ENCODE results near the gene KRTAP9-6.
"Not testable (repeated sequence)": the region's sequence is repeated elsewhere in the genome, so short reads cannot be mapped to it uniquely, and the experiment has no call there.

KRTAP9-6 gene

DNA sequence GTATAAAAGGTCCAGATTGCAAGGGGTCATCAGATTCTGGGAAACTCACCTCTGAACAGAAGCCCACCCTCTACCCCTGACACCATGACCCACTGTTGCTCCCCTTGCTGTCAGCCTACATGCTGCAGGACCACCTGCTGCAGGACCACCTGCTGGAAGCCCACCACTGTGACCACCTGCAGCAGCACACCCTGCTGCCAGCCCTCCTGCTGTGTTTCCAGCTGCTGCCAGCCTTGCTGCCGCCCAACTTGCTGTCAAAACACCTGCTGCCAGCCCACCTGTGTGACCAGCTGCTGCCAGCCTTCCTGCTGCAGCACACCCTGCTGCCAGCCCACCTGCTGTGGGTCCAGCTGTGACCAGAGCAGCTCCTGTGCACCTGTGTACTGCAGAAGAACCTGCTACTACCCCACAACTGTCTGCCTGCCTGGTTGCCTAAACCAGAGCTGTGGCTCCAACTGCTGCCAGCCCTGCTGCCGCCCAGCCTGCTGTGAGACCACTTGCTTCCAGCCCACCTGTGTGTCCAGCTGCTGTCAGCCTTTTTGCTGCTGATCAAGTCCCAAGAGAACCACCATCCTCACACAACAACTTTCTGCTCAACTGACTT lies 15.4 kb upstream of the KRTAP9-6 start, which contains the start of gene KRTAP9-4:
TSS of gene KRTAP9-4 (plus strand) at position 51 of the 604 bp plus-strand sequence. CDS start at position 85, 34 bp downstream.
- not testable (repeated sequence) for H3K18ac ChIP-seq (ENCODE audit: low read length); H3K27ac ChIP-seq (ENCODE audit: low read depth, low read length); H3K4ac ChIP-seq (ENCODE audit: low read depth, low read length); H4K8ac ChIP-seq (ENCODE audit: low read depth, low read length); H3K36me3 ChIP-seq (ENCODE audit: control insufficient read depth, insufficient read depth, low read length); H3K56ac ChIP-seq (ENCODE audit: low read length); H3K79me2 ChIP-seq (ENCODE audit: control insufficient read depth, insufficient read depth, low read length); H2BK5ac ChIP-seq (ENCODE audit: low read length); H3K4me2 ChIP-seq (ENCODE audit: low read length); H3K79me1 ChIP-seq (ENCODE audit: low read length); H3K23ac ChIP-seq (ENCODE audit: low read length); H3K4me1 ChIP-seq (ENCODE audit: control insufficient read depth, low read depth, low read length); H2BK15ac ChIP-seq (replicated peaks; ENCODE audit: low read depth); H2BK120ac ChIP-seq (ENCODE audit: low read depth, low read length); H3K4me3 ChIP-seq (ENCODE audit: low read length); H2AK5ac ChIP-seq (ENCODE audit: low read length); H3K27me3 ChIP-seq (ENCODE audit: insufficient read depth, low read length, poor library complexity); H4K5ac ChIP-seq (ENCODE audit: low read length); DNase-seq; H3K9ac ChIP-seq (ENCODE audit: low read length)
- WGBS (ENCODE audit: extremely low coverage, insufficient coverage, low lambda C conversion rate) = no CpG with 5 or more reads among the region's 2 CpGs

DNA sequence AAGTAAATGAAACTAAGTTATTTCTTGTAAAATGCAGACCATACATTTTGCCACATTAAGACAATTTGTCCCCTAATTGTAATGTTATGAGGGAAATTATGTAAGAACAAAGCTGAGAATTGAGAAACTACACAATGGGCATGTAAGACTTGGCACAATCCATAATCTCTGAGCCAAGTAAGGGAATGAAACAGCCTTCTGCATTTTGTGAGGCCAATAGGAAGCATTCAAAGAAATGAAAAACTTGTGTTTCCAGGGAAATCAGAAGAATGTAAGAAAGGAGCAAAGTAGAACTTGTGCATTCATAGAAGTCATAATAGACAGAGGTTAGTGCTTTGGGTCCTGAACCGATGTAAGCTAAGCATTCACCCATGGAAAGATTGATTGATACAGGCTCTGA lies 13.9 kb upstream of the KRTAP9-6 start:
- no peak overlapping the region for H3K27ac ChIP-seq (ENCODE audit: low read depth, low read length)
- H3K4me2 ChIP-seq (ENCODE audit: low read length) = no peak overlapping the region
- WGBS (ENCODE audit: extremely low coverage, insufficient coverage, low lambda C conversion rate) = no CpG with 5 or more reads among the region's 1 CpG
- H3K23ac ChIP-seq (ENCODE audit: low read length) = no peak overlapping the region
- no peaks in the 10 kb centered on the region for H3K79me1 ChIP-seq (ENCODE audit: low read length)
- no peak overlapping the region for H2AK5ac ChIP-seq (ENCODE audit: low read length)
- H3K56ac ChIP-seq (ENCODE audit: low read length) = no peak overlapping the region
- H2BK120ac ChIP-seq (ENCODE audit: low read depth, low read length) = no peak overlapping the region
- no peak overlapping the region for H3K9ac ChIP-seq (ENCODE audit: low read length)
- no peaks in the 10 kb centered on the region for H3K36me3 ChIP-seq (ENCODE audit: control insufficient read depth, insufficient read depth, low read length)
- H3K27me3 ChIP-seq (ENCODE audit: insufficient read depth, low read length, poor library complexity) = no peaks in the 10 kb centered on the region
- no peaks in the 10 kb centered on the region for H3K79me2 ChIP-seq (ENCODE audit: control insufficient read depth, insufficient read depth, low read length)
- no peak overlapping the region for H2BK15ac ChIP-seq (replicated peaks; ENCODE audit: low read depth)
- no peak overlapping the region for H4K8ac ChIP-seq (ENCODE audit: low read depth, low read length)
- no peak overlapping the region for H2BK5ac ChIP-seq (ENCODE audit: low read length)
- no peak overlapping the region for H3K4me3 ChIP-seq (ENCODE audit: low read length)
- H3K4ac ChIP-seq (ENCODE audit: low read depth, low read length) = no peak overlapping the region
- H3K18ac ChIP-seq (ENCODE audit: low read length) = no peak overlapping the region
- H4K5ac ChIP-seq (ENCODE audit: low read length) = no peak overlapping the region
- no peak for DNase-seq
- H3K4me1 ChIP-seq (ENCODE audit: control insufficient read depth, low read depth, low read length) = no peaks in the 10 kb centered on the region

DNA sequence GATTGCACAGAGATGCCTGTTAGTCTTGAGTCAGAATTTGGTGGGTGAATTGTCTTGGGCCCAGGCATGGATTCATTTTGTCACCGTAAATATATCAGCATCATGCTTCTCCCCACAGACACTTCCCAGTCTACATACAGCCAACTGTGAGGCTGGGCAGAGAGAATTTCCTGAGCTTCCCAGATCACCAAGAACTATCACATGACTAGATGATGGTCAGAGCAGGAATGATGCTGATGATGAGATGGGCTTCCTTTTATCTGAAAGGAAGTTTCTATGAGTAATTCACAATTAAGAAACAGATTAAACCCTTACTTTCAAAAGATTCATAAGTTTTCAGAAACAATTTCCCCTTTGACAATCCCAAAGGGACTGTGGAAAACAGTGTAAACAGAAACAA lies 10.3 kb upstream of the KRTAP9-6 start:
- H2BK120ac ChIP-seq (ENCODE audit: low read depth, low read length) = no peak overlapping the region
- H3K4me3 ChIP-seq (ENCODE audit: low read length) = no peak overlapping the region
- no peaks in the 10 kb centered on the region for H3K79me2 ChIP-seq (ENCODE audit: control insufficient read depth, insufficient read depth, low read length)
- H2BK5ac ChIP-seq (ENCODE audit: low read length) = no peak overlapping the region
- no peak overlapping the region for H3K56ac ChIP-seq (ENCODE audit: low read length)
- H4K5ac ChIP-seq (ENCODE audit: low read length) = no peak overlapping the region
- H3K27ac ChIP-seq (ENCODE audit: low read depth, low read length) = no peak overlapping the region
- no CpG with 5 or more reads among the region's 1 CpG for WGBS (ENCODE audit: extremely low coverage, insufficient coverage, low lambda C conversion rate)
- no peak overlapping the region for H3K18ac ChIP-seq (ENCODE audit: low read length)
- DNase-seq = no peak
- no peak overlapping the region for H3K4ac ChIP-seq (ENCODE audit: low read depth, low read length)
- no peaks in the 10 kb centered on the region for H3K27me3 ChIP-seq (ENCODE audit: insufficient read depth, low read length, poor library complexity)
- H3K4me2 ChIP-seq (ENCODE audit: low read length) = no peak overlapping the region
- no peak overlapping the region for H2BK15ac ChIP-seq (replicated peaks; ENCODE audit: low read depth)
- H4K8ac ChIP-seq (ENCODE audit: low read depth, low read length) = no peak overlapping the region
- H3K36me3 ChIP-seq (ENCODE audit: control insufficient read depth, insufficient read depth, low read length) = no peaks in the 10 kb centered on the region
- no peak overlapping the region for H3K9ac ChIP-seq (ENCODE audit: low read length)
- no peaks in the 10 kb centered on the region for H3K4me1 ChIP-seq (ENCODE audit: control insufficient read depth, low read depth, low read length)
- H3K79me1 ChIP-seq (ENCODE audit: low read length) = no peaks in the 10 kb centered on the region
- no peak overlapping the region for H3K23ac ChIP-seq (ENCODE audit: low read length)
- H2AK5ac ChIP-seq (ENCODE audit: low read length) = no peak overlapping the region

DNA sequence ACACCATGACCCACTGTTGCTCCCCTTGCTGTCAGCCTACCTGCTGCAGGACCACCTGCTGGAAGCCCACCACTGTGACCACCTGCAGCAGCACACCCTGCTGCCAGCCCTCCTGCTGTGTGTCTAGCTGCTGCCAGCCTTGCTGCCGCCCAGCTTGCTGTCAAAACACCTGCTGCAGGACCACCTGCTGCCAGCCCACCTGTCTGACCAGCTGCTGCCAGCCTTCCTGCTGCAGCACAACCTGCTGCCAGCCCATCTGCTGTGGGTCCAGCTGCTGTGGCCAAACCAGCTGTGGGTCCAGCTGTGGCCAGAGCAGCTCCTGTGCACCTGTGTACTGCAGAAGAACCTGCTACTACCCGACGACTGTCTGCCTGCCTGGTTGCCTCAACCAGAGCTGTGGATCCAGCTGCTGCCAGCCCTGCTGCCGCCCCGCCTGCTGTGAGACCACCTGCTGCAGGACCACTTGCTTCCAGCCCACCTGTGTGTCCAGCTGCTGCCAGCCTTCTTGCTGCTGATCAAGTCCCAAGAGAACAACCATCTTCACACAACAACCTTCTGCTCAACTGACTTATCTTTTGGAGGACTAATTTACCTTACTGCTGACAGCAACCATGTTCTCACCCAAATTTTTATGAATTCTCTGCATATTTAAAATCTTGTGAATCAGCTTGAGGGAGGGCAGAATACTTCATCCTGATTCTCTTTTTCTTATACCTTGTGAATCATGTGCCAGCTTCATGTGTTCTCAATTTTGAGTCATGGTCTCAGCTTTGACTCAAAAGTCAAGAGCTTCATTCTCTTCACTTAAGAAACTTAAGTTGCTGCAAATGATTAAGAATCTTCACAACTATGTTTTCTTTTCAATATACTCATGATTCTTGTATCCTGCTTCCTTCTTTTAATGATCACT lies 9.5 kb upstream of the KRTAP9-6 start, which contains the start of gene KRTAP9-9:
TSS of gene KRTAP9-9 (plus strand) at position 4 of the 910 bp plus-strand sequence.
- no CpG with 5 or more reads among the region's 5 CpGs for WGBS (ENCODE audit: extremely low coverage, insufficient coverage, low lambda C conversion rate)
- H3K18ac ChIP-seq (ENCODE audit: low read length); H2BK15ac ChIP-seq (replicated peaks; ENCODE audit: low read depth); H2BK120ac ChIP-seq (ENCODE audit: low read depth, low read length); H3K79me2 ChIP-seq (ENCODE audit: control insufficient read depth, insufficient read depth, low read length); H3K36me3 ChIP-seq (ENCODE audit: control insufficient read depth, insufficient read depth, low read length); H2BK5ac ChIP-seq (ENCODE audit: low read length); H3K79me1 ChIP-seq (ENCODE audit: low read length); DNase-seq; H3K27ac ChIP-seq (ENCODE audit: low read depth, low read length); H2AK5ac ChIP-seq (ENCODE audit: low read length); H3K4me1 ChIP-seq (ENCODE audit: control insufficient read depth, low read depth, low read length); H3K4ac ChIP-seq (ENCODE audit: low read depth, low read length); H3K9ac ChIP-seq (ENCODE audit: low read length); H3K27me3 ChIP-seq (ENCODE audit: insufficient read depth, low read length, poor library complexity); H3K56ac ChIP-seq (ENCODE audit: low read length); H4K5ac ChIP-seq (ENCODE audit: low read length); H3K4me3 ChIP-seq (ENCODE audit: low read length); H3K4me2 ChIP-seq (ENCODE audit: low read length); H4K8ac ChIP-seq (ENCODE audit: low read depth, low read length); H3K23ac ChIP-seq (ENCODE audit: low read length): not testable (repeated sequence)

DNA sequence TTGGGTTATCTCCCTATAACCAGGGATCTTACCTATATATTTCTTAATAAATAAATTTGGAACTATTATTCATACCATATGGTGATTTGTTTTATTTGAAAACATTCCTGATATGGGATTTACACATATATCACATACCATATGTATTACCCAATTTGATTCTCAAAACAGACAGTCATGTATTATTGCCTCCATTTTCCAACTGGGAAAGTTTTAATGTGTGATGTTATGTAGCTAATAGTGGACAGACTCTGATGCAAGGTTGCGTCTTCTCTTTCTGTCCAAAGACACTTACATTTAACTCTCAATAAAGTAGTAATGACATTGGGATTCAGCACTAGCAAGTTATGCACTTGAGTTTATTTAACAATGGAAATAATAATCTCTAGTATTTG lies 8.9 kb upstream of the KRTAP9-6 start:
- Histone ChIP-seq H4K5ac (ENCODE audit: low read length) (no peak overlapping the region), H3K9ac (ENCODE audit: low read length) (no peak overlapping the region), H3K4me3 (ENCODE audit: low read length) (no peak overlapping the region), H3K79me2 (ENCODE audit: control insufficient read depth, insufficient read depth, low read length) (no peaks in the 10 kb centered on the region), H3K4ac (ENCODE audit: low read depth, low read length) (no peak overlapping the region), H3K79me1 (ENCODE audit: low read length) (no peaks in the 10 kb centered on the region), H2AK5ac (ENCODE audit: low read length) (no peak overlapping the region), H3K27ac (ENCODE audit: low read depth, low read length) (no peak overlapping the region), H3K36me3 (ENCODE audit: control insufficient read depth, insufficient read depth, low read length) (no peaks in the 10 kb centered on the region), H3K23ac (ENCODE audit: low read length) (no peak overlapping the region), H2BK120ac (ENCODE audit: low read depth, low read length) (no peak overlapping the region), H2BK15ac (replicated peaks; ENCODE audit: low read depth) (no peak overlapping the region), H3K56ac (ENCODE audit: low read length) (no peak overlapping the region), H3K18ac (ENCODE audit: low read length) (no peak overlapping the region), H2BK5ac (ENCODE audit: low read length) (no peak overlapping the region), H3K27me3 (ENCODE audit: insufficient read depth, low read length, poor library complexity) (no peaks in the 10 kb centered on the region), H4K8ac (ENCODE audit: low read depth, low read length) (no peak overlapping the region), H3K4me1 (ENCODE audit: control insufficient read depth, low read depth, low read length) (no peaks in the 10 kb centered on the region), H3K4me2 (ENCODE audit: low read length) (no peak overlapping the region)
- WGBS (ENCODE audit: extremely low coverage, insufficient coverage, low lambda C conversion rate) = no CpG with 5 or more reads among the region's 1 CpG
- no peak for DNase-seq

Measured in mesendoderm (in vitro differentiated cells).